Measurements from ENCODE around the gene ETV5. TPM values are rescaled to one million over a fixed set of nuclear protein-coding genes. Genes with fewer than 3 reads are reported as not detected.

The ETV5 gene
- total RNA-seq, 4 donors from 2014 or later: 1.9 to 12.2 (median 4.0) TPM; not detected in 1

DNA sequence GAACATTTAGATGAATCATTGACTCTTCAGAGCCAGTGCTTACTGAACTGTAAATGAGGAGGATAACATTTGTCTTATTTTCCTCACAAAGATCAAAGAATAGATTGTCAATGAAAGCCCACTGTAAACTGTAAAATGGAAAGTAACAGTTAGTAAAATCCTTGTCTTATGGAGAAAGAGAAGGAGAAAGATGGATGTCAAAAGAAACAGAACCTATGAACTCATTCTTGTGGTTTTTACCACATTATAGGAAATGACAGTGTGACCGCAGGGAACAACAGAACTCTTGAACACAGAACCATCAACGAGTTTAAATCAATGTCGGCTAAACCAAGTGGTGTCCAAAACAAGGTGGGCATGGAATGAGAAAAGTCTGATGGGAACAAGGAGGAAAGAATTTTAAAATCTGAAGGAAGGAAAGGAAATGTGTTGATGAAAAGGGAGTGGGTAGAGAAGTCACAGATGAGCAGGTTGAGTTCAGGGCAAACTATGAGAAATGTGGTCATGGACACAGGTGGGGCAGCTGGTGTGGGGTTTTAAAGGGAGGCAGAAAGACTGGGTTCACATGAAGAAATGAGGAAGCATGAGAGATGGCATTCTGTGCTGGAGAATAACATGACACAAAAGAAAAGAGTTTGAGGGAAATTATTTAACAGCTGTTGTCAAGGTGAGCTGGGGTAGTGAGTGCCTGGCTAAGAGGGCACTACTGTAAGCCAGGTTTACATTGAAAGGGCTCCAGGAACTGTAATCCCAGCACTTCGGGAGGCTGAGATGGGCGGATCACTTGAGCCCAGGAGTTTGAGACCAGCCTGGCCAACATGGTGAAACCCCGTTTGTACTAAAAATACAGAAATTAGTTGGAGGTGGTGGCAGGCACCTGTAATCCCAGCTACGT is 42.4 kb upstream of the ETV5 start:
- TF ChIP-seq POLR2AphosphoS5 (IDR thresholded peaks at IDR 0.05): no peak
- TF ChIP-seq, protein P1, sequence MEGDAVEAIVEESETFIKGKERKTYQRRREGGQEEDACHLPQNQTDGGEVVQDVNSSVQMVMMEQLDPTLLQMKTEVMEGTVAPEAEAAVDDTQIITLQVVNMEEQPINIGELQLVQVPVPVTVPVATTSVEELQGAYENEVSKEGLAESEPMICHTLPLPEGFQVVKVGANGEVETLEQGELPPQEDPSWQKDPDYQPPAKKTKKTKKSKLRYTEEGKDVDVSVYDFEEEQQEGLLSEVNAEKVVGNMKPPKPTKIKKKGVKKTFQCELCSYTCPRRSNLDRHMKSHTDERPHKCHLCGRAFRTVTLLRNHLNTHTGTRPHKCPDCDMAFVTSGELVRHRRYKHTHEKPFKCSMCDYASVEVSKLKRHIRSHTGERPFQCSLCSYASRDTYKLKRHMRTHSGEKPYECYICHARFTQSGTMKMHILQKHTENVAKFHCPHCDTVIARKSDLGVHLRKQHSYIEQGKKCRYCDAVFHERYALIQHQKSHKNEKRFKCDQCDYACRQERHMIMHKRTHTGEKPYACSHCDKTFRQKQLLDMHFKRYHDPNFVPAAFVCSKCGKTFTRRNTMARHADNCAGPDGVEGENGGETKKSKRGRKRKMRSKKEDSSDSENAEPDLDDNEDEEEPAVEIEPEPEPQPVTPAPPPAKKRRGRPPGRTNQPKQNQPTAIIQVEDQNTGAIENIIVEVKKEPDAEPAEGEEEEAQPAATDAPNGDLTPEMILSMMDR (IDR thresholded peaks at IDR 0.05): no peak
- TF ChIP-seq POLR2A (IDR thresholded peaks at IDR 0.05): no peak
- TF ChIP-seq EP300 (IDR thresholded peaks at IDR 0.05; ENCODE audit: low read depth): no peak
- WGBS, 2 donors (ENCODE audit: low coverage in 1 of 2): 68 to 77% methylated on average over 3 to 7 of the region's 7 CpGs
- intact Hi-C loops (cut with DNase I; ENCODE audit: low total_unique reads): no loop called here
- H3K27ac ChIP-seq: no peak overlapping the region
- in situ Hi-C loops (cut with MboI; ENCODE audit: low pct_ligation_motif_present in 1 of 4, low pct_unique_long_range_greater_than_20kb in 1 of 4, low sequenced_read_pairs in 3 of 4): no loop called here
- no peaks in the 10 kb centered on the region for H3K9me3 ChIP-seq
- H3K27me3 ChIP-seq: no peaks in the 10 kb centered on the region
- no peak overlapping the region for H3K4me3 ChIP-seq
- DNase-seq: no peak
- no peaks in the 10 kb centered on the region for H3K36me3 ChIP-seq
- H3K4me1 ChIP-seq: no peaks in the 10 kb centered on the region

DNA sequence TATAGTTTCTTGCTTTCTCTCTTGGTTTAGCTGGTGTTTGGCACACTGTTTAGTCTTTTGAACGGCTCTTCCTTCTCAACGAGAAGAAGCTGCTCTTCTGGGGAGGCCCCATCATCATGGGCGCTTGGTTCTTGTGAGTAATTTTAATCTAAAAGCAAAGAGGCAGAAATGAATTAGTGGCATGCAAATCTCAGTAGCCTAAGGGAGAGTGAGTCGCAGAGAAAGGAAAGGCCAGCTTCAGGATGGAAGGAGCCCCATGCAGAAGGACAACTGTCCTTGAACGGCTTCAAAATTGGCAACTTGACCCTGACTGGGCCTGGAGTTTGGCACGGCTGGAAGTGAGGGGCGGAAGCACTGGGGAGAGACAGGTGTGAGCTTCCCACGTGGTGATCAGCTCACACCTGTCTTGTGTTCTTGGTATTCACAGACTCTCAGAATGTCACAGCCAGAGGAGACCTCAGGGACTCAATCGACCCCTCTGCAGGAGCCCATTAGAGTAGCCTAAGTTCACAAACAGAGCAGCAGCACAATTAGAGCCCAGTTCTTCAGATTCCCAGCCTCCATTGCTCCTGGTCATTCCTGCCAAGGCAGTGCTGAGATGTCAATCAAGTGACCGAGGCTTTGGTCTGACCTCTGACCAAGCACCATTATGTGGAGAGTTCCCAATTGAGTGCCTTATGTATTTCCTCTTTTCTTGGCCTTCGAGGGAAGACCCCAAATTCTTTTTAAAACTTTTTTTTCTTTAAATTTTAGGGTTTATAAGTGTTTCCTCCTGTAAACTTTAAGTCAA is 41.3 kb upstream of the ETV5 start:
- WGBS, 2 donors (ENCODE audit: low coverage in 1 of 2): 71 to 72% methylated on average over 6 to 11 of the region's 11 CpGs
- no peak for TF ChIP-seq POLR2A (IDR thresholded peaks at IDR 0.05)
- TF ChIP-seq, protein P1 (IDR thresholded peaks at IDR 0.05): no peak
- TF ChIP-seq EP300 (IDR thresholded peaks at IDR 0.05; ENCODE audit: low read depth): no peak
- no peak for TF ChIP-seq POLR2AphosphoS5 (IDR thresholded peaks at IDR 0.05)
- Histone ChIP-seq H3K4me3 (no peak overlapping the region), H3K9me3 (no peaks in the 10 kb centered on the region), H3K27me3 (no peaks in the 10 kb centered on the region), H3K36me3 (no peaks in the 10 kb centered on the region), H3K4me1 (no peaks in the 10 kb centered on the region), H3K27ac (no peak overlapping the region)
- DNase-seq: no peak
- in situ Hi-C loops (cut with MboI; ENCODE audit: low pct_ligation_motif_present in 1 of 4, low pct_unique_long_range_greater_than_20kb in 1 of 4, low sequenced_read_pairs in 3 of 4): no loop called here
- intact Hi-C loops (cut with DNase I; ENCODE audit: low total_unique reads): no loop called here

DNA sequence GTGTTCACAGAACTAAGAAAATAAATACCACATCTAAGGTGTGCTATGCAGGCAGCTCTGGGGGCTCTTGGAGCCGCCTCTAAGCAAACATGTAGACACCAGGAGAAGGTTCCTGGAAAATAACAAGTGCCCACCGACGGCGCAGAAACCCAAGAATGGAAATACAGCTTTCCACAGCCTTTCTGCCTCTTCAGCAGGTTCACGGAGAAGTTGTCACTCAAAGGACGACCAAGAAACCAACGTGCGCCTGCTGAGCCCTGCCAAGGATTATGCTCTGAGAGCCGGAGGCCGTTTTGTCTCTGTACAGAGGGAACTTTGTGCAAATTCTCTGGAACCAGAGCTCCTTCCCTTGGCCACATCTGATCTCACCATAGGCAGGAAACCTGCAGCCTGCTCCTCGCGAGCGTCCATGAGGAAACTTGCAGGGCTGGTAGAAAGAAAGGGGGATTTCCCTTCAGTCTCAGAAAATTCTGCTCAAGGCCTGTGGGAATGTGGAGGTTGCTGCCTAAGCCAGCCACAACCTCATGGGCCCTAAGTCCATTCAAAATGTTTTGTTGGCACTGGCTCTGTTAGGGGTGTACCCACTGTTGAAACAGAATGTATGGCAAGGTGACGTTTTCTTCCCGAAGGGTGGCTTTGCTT is 40.6 kb upstream of the ETV5 start:
- H3K4me3 ChIP-seq: no peak overlapping the region
- 87 to 88% methylated on average over 9 to 15 of the region's 15 CpGs for WGBS, 2 donors (ENCODE audit: low coverage in 1 of 2)
- no peak for TF ChIP-seq EP300 (IDR thresholded peaks at IDR 0.05; ENCODE audit: low read depth)
- TF ChIP-seq, protein P1 (IDR thresholded peaks at IDR 0.05): no peak
- no peak for TF ChIP-seq POLR2AphosphoS5 (IDR thresholded peaks at IDR 0.05)
- TF ChIP-seq POLR2A (IDR thresholded peaks at IDR 0.05): no peak
- intact Hi-C loops (cut with DNase I; ENCODE audit: low total_unique reads) (no loop called here), in situ Hi-C loops (cut with MboI; ENCODE audit: low pct_ligation_motif_present in 1 of 4, low pct_unique_long_range_greater_than_20kb in 1 of 4, low sequenced_read_pairs in 3 of 4) (no loop called here)
- no peak for DNase-seq
- H3K27ac ChIP-seq: no peak overlapping the region
- H3K4me1 ChIP-seq: no peaks in the 10 kb centered on the region
- H3K27me3 ChIP-seq: no peaks in the 10 kb centered on the region
- H3K36me3 ChIP-seq: no peaks in the 10 kb centered on the region
- H3K9me3 ChIP-seq: no peaks in the 10 kb centered on the region

DNA sequence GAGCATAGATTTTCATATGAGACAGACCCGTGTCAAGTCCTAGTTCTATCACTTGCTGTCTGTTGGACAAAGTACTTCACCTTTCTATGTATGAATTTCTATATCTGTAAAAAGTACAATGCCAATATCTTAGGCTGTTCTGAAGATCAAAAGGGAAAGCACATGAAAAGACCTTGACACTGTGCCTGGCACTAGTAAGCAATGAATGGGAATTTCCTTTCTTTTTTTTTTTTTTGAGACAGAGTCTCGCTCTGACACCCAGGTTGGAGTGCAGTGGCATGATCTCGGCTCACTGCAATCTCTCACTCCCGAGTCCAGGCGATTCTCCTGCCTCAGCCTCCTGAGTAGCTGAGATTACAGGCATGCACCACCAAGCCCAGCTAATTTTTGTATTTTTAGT is 35.4 kb upstream of the ETV5 start:
- Histone ChIP-seq H3K27me3 (no peaks in the 10 kb centered on the region), H3K4me1 (no peaks in the 10 kb centered on the region), H3K36me3 (no peaks in the 10 kb centered on the region), H3K9me3 (no peaks in the 10 kb centered on the region), H3K27ac (no peak overlapping the region), H3K4me3 (no peak overlapping the region)
- 80 to 89% methylated on average over 4 to 5 of the region's 5 CpGs for WGBS, 2 donors (ENCODE audit: low coverage in 1 of 2)
- TF ChIP-seq POLR2A (IDR thresholded peaks at IDR 0.05) (no peak), POLR2AphosphoS5 (IDR thresholded peaks at IDR 0.05) (no peak), EP300 (IDR thresholded peaks at IDR 0.05; ENCODE audit: low read depth) (no peak)
- intact Hi-C loops (cut with DNase I; ENCODE audit: low total_unique reads) (no loop called here), in situ Hi-C loops (cut with MboI; ENCODE audit: low pct_ligation_motif_present in 1 of 4, low pct_unique_long_range_greater_than_20kb in 1 of 4, low sequenced_read_pairs in 3 of 4) (no loop called here)
- DNase-seq: no peak

All from transverse colon (tissue), 4 donors.